ENCODE measurements around the gene IHH. TPM values are rescaled to one million over a fixed set of nuclear protein-coding genes. Genes with fewer than 3 reads are reported as not detected.

The IHH gene
- 0.09 to 0.13 TPM (median 0.11 TPM) in 4 of 5 replicates, not detected in the other for total RNA-seq (2022; extraction: Qiagen RNA extraction; ENCODE audit: low read depth)

GRCh38 chr2:219060821-219061791 is at the start of gene IHH:
IHH (minus strand) TSS chr2:219060921; CDS start chr2:219060467, 454 bp downstream.

DNA sequence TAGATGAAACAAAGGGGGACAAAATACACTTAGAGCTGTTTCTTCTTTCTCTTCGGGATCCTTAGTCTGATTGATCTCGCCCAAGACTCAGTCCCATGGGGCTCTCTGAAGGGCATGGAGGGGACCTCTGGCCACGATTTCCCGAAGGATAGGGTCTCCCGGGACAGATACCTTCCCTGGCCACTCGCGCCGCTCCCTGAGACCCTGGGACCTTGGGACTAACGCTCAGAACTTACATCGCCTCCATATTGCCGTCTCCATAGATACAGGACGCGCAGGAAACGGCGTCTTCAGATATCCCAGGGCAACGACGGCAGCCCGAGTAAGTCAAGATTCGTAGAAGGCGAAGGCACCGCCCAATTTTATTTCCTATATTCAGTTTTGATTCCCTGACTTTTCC is 19.5 kb downstream of the IHH start, which contains the start of gene CFAP65:
Gene CFAP65, minus strand, starts transcription at position 265 of the 400 bp plus-strand sequence. CDS start 2,468 bp downstream, outside the sequence.

Other genes with a start within 250 kb of the IHH start
- gene PRKAG3, start 229.1 kb downstream of the IHH start, total RNA-seq (2022; extraction: Qiagen RNA extraction; ENCODE audit: low read depth) = not detected in 5 replicates
- 0.14 to 0.24 TPM (median 0.22 TPM) in 4 of 5 replicates, not detected in the other for gene WNT6, start 201.1 kb downstream of the IHH start, total RNA-seq (2022; extraction: Qiagen RNA extraction; ENCODE audit: low read depth)
- 0.07 to 0.31 TPM in 2 of 5 replicates, not detected in the others for gene WNT10A, start 180.1 kb downstream of the IHH start, total RNA-seq (2022; extraction: Qiagen RNA extraction; ENCODE audit: low read depth)
- gene CDK5R2, start 101.3 kb downstream of the IHH start, total RNA-seq (2022; extraction: Qiagen RNA extraction; ENCODE audit: low read depth) = 1.7 to 3.4 TPM (median 2.8 TPM) in 5 replicates
- not detected in 5 replicates for gene FEV, start 75.7 kb downstream of the IHH start, total RNA-seq (2022; extraction: Qiagen RNA extraction; ENCODE audit: low read depth)
- gene CRYBA2, start 67.5 kb downstream of the IHH start, total RNA-seq (2022; extraction: Qiagen RNA extraction; ENCODE audit: low read depth) = 0.54 TPM in 1 of 5 replicates, not detected in the others
- gene CFAP65, start 19.4 kb downstream of the IHH start, total RNA-seq (2022; extraction: Qiagen RNA extraction; ENCODE audit: low read depth) = 0.05 to 0.32 TPM (median 0.16 TPM) in 5 replicates
- 13.7 to 18.3 TPM (median 15.2 TPM) in 5 replicates for gene NHEJ1, start 99.9 kb upstream of the IHH start, total RNA-seq (2022; extraction: Qiagen RNA extraction; ENCODE audit: low read depth)
- gene SLC23A3, start 109.1 kb upstream of the IHH start, total RNA-seq (2022; extraction: Qiagen RNA extraction; ENCODE audit: low read depth) = 0.19 to 0.90 TPM (median 0.53 TPM) in 5 replicates
- 33.7 to 47.7 TPM (median 45.3 TPM) in 5 replicates for gene CNPPD1, start 116.0 kb upstream of the IHH start, total RNA-seq (2022; extraction: Qiagen RNA extraction; ENCODE audit: low read depth)
- gene RETREG2, start 117.4 kb upstream of the IHH start, total RNA-seq (2022; extraction: Qiagen RNA extraction; ENCODE audit: low read depth) = 58.9 to 85.7 TPM (median 81.2 TPM) in 5 replicates
- 14.4 to 22.8 TPM (median 19.2 TPM) in 5 replicates for gene ZFAND2B, start 145.9 kb upstream of the IHH start, total RNA-seq (2022; extraction: Qiagen RNA extraction; ENCODE audit: low read depth)
- gene ABCB6, start 158.0 kb upstream of the IHH start, total RNA-seq (2022; extraction: Qiagen RNA extraction; ENCODE audit: low read depth) = 22.5 to 37.5 TPM (median 30.4 TPM) in 5 replicates
- 42.3 to 53.2 TPM (median 50.2 TPM) in 5 replicates for gene ATG9A, start 168.7 kb upstream of the IHH start, total RNA-seq (2022; extraction: Qiagen RNA extraction; ENCODE audit: low read depth)
- gene ANKZF1, start 168.9 kb upstream of the IHH start, total RNA-seq (2022; extraction: Qiagen RNA extraction; ENCODE audit: low read depth) = 15.1 to 22.0 TPM (median 17.7 TPM) in 5 replicates
- gene GLB1L, start 184.5 kb upstream of the IHH start, total RNA-seq (2022; extraction: Qiagen RNA extraction; ENCODE audit: low read depth) = 5.0 to 6.8 TPM (median 6.8 TPM) in 5 replicates
- gene STK16, start 184.6 kb upstream of the IHH start, total RNA-seq (2022; extraction: Qiagen RNA extraction; ENCODE audit: low read depth) = 27.5 to 32.6 TPM (median 31.0 TPM) in 5 replicates
- gene TUBA4B, start 192.3 kb upstream of the IHH start, total RNA-seq (2022; extraction: Qiagen RNA extraction; ENCODE audit: low read depth) = 0.18 to 0.69 TPM (median 0.35 TPM) in 5 replicates
- 332 to 451 TPM (median 366 TPM) in 5 replicates for gene TUBA4A, start 193.0 kb upstream of the IHH start, total RNA-seq (2022; extraction: Qiagen RNA extraction; ENCODE audit: low read depth)
- 40.3 to 55.4 TPM (median 48.6 TPM) in 5 replicates for gene DNAJB2, start 218.4 kb upstream of the IHH start, total RNA-seq (2022; extraction: Qiagen RNA extraction; ENCODE audit: low read depth)
- 0.87 to 2.0 TPM (median 1.3 TPM) in 5 replicates for gene PTPRN, start 248.5 kb upstream of the IHH start, total RNA-seq (2022; extraction: Qiagen RNA extraction; ENCODE audit: low read depth)

Data from A549 treated with RU486 at 1 μM for 4 hours (cell line).